ENCODE results near the gene METTL8. TPM values are rescaled to one million over a fixed set of nuclear protein-coding genes. Genes with fewer than 3 reads are reported as not detected.
"Not testable (repeated sequence)": the region's sequence is repeated elsewhere in the genome, so short reads cannot be mapped to it uniquely, and the experiment has no call there.

METTL8 gene
- total RNA-seq, 2 donors from 2014 or later = 25.6 to 31.0 TPM

GRCh38 chr2:171320208-171320621 is 113.6 kb downstream of the METTL8 start:
- Mint-ChIP-seq H3K9me3 (no peaks in the 10 kb centered on the region), H3K27ac (peak overlapping the region; percentile 100), H3K4me3 (peak overlapping the region; percentile 68 to 88), H3K27me3 (ENCODE audit: low read depth) (no peaks in the 10 kb centered on the region), H3K36me3 (ENCODE audit: insufficient read depth in 2 of 2) (peaks cover 3 to 25% of the 10 kb centered on the region in 2 donors), H3K4me1 (ENCODE audit: low read depth) (peaks cover 71% of the 10 kb centered on the region)
- no peak for ATAC-seq (replicated peaks in 1 of 2)
- no peak for DNase-seq

- H3K27ac Mint-ChIP-seq = peak overlapping the region; percentile 100
- H3K36me3 Mint-ChIP-seq (ENCODE audit: insufficient read depth in 2 of 2) = peaks cover 4 to 23% of the 10 kb centered on the region in 2 donors
Observed at GRCh38 chr2:171319164-171319810, 114.5 kb downstream of the METTL8 start.

GRCh38 chr2:171318463-171318934 is 115.3 kb downstream of the METTL8 start:
- peak overlapping the region; percentile 100 for H3K27ac Mint-ChIP-seq
- peaks cover 3 to 15% of the 10 kb centered on the region in 2 donors for H3K36me3 Mint-ChIP-seq (ENCODE audit: insufficient read depth in 2 of 2)
- peak; percentile 26 to 45 for ATAC-seq (replicated peaks in 1 of 2)
- H3K4me3 Mint-ChIP-seq = peak overlapping the region; percentile 68 to 88
- H3K4me1 Mint-ChIP-seq (ENCODE audit: low read depth) = peaks cover 56% of the 10 kb centered on the region
- DNase-seq = peak; percentile 20 to 21
- H3K9me3 Mint-ChIP-seq = no peaks in the 10 kb centered on the region
- H3K27me3 Mint-ChIP-seq (ENCODE audit: low read depth) = no peaks in the 10 kb centered on the region

More at GRCh38 chr2:171319164-171319810, 114.5 kb downstream of the METTL8 start:
- H3K9me3 Mint-ChIP-seq = no peaks in the 10 kb centered on the region
- DNase-seq (peak; percentile 69 to 77), ATAC-seq (replicated peaks in 1 of 2) (peak; percentile 82 to 83)
- H3K4me1 Mint-ChIP-seq (ENCODE audit: low read depth) = peaks cover 64% of the 10 kb centered on the region
- H3K27me3 Mint-ChIP-seq (ENCODE audit: low read depth) = no peaks in the 10 kb centered on the region
- H3K4me3 Mint-ChIP-seq = peak overlapping the region; percentile 68 to 88

GRCh38 chr2:171317492-171318125 is 116.2 kb downstream of the METTL8 start:
- peak overlapping the region; percentile 40 to 68 for H3K4me3 Mint-ChIP-seq
- H3K27me3 Mint-ChIP-seq (ENCODE audit: low read depth) = no peaks in the 10 kb centered on the region
- no peaks in the 10 kb centered on the region for H3K9me3 Mint-ChIP-seq
- peaks cover 1 to 11% of the 10 kb centered on the region in 2 donors for H3K36me3 Mint-ChIP-seq (ENCODE audit: insufficient read depth in 2 of 2)
- peak overlapping the region; percentile 100 for H3K27ac Mint-ChIP-seq
- ATAC-seq (replicated peaks in 1 of 2) (peak; percentile 58 to 64), DNase-seq (peak; percentile 32 to 34)
- H3K4me1 Mint-ChIP-seq (ENCODE audit: low read depth) = peaks cover 50% of the 10 kb centered on the region

GRCh38 chr2:171316755-171317337 is 116.9 kb downstream of the METTL8 start:
- H3K27me3 Mint-ChIP-seq (ENCODE audit: low read depth) = no peaks in the 10 kb centered on the region
- ATAC-seq (replicated peaks in 1 of 2) = no peak
- no peak overlapping the region for H3K4me3 Mint-ChIP-seq
- H3K4me1 Mint-ChIP-seq (ENCODE audit: low read depth) = peaks cover 50% of the 10 kb centered on the region
- H3K27ac Mint-ChIP-seq = peak overlapping the region; percentile 7
- H3K36me3 Mint-ChIP-seq (ENCODE audit: insufficient read depth in 2 of 2) = peaks cover 3 to 12% of the 10 kb centered on the region in 2 donors
- peaks cover 0 to 2% of the 10 kb centered on the region in 2 donors for H3K9me3 Mint-ChIP-seq
- no peak for DNase-seq

GRCh38 chr2:171316220-171316619 is 117.6 kb downstream of the METTL8 start:
- H3K27me3 Mint-ChIP-seq (ENCODE audit: low read depth) = no peaks in the 10 kb centered on the region
- peaks cover 0 to 6% of the 10 kb centered on the region in 2 donors for H3K9me3 Mint-ChIP-seq
- peaks cover 46% of the 10 kb centered on the region for H3K4me1 Mint-ChIP-seq (ENCODE audit: low read depth)
- DNase-seq (no peak), ATAC-seq (replicated peaks in 1 of 2) (no peak)
- H3K27ac Mint-ChIP-seq = peak overlapping the region; percentile 21
- peaks cover 9 to 16% of the 10 kb centered on the region in 2 donors for H3K36me3 Mint-ChIP-seq (ENCODE audit: insufficient read depth in 2 of 2)
- no peak overlapping the region for H3K4me3 Mint-ChIP-seq

- peaks cover 13 to 17% of the 10 kb centered on the region in 2 donors for H3K36me3 Mint-ChIP-seq (ENCODE audit: insufficient read depth in 2 of 2)
- H3K4me1 Mint-ChIP-seq (ENCODE audit: low read depth) = peaks cover 41% of the 10 kb centered on the region
- H3K9me3 Mint-ChIP-seq = peaks cover 2 to 10% of the 10 kb centered on the region in 2 donors
- no peaks in the 10 kb centered on the region for H3K27me3 Mint-ChIP-seq (ENCODE audit: low read depth)
- H3K27ac Mint-ChIP-seq = peak overlapping the region; percentile 21
- DNase-seq (no peak), ATAC-seq (replicated peaks in 1 of 2) (no peak)
- no peak overlapping the region for H3K4me3 Mint-ChIP-seq
Observed at GRCh38 chr2:171315781-171316180, 118.0 kb downstream of the METTL8 start.

- H3K27ac Mint-ChIP-seq; H3K27me3 Mint-ChIP-seq (ENCODE audit: low read depth); DNase-seq; ATAC-seq (replicated peaks in 1 of 2); H3K4me1 Mint-ChIP-seq (ENCODE audit: low read depth); H3K4me3 Mint-ChIP-seq: not testable (repeated sequence)
- peaks cover 14 to 18% of the 10 kb centered on the region in 2 donors for H3K36me3 Mint-ChIP-seq (ENCODE audit: insufficient read depth in 2 of 2)
- peaks cover 3 to 11% of the 10 kb centered on the region in 2 donors for H3K9me3 Mint-ChIP-seq
Observed at GRCh38 chr2:171312182-171312581, 121.6 kb downstream of the METTL8 start.

- Mint-ChIP-seq H3K9me3 (peaks cover 3 to 11% of the 10 kb centered on the region in 2 donors), H3K36me3 (ENCODE audit: insufficient read depth in 2 of 2) (peaks cover 14 to 18% of the 10 kb centered on the region in 2 donors)
- ATAC-seq (replicated peaks in 1 of 2); H3K4me1 Mint-ChIP-seq (ENCODE audit: low read depth); H3K27me3 Mint-ChIP-seq (ENCODE audit: low read depth); DNase-seq; H3K27ac Mint-ChIP-seq; H3K4me3 Mint-ChIP-seq: not testable (repeated sequence)
Observed at GRCh38 chr2:171311589-171311988, 122.2 kb downstream of the METTL8 start.

GRCh38 chr2:171310889-171311288 is 122.9 kb downstream of the METTL8 start:
- Mint-ChIP-seq H3K4me3 (no peak overlapping the region), H3K27ac (no peak overlapping the region), H3K36me3 (ENCODE audit: insufficient read depth in 2 of 2) (peaks cover 14 to 18% of the 10 kb centered on the region in 2 donors), H3K27me3 (ENCODE audit: low read depth) (no peaks in the 10 kb centered on the region), H3K4me1 (ENCODE audit: low read depth) (no peaks in the 10 kb centered on the region), H3K9me3 (peaks cover 3 to 11% of the 10 kb centered on the region in 2 donors)
- ATAC-seq (replicated peaks in 1 of 2) (no peak), DNase-seq (no peak)

GRCh38 chr2:171309455-171310286 is 124.1 kb downstream of the METTL8 start:
- ATAC-seq (replicated peaks in 1 of 2) (peak in 1 of 2 donors; percentile 51), DNase-seq (no peak)
- Mint-ChIP-seq H3K27ac (no peak overlapping the region), H3K9me3 (peaks cover 6 to 11% of the 10 kb centered on the region in 2 donors), H3K4me3 (no peak overlapping the region), H3K4me1 (ENCODE audit: low read depth) (no peaks in the 10 kb centered on the region), H3K27me3 (ENCODE audit: low read depth) (no peaks in the 10 kb centered on the region), H3K36me3 (ENCODE audit: insufficient read depth in 2 of 2) (peaks cover 12 to 18% of the 10 kb centered on the region in 2 donors)

- H3K4me3 Mint-ChIP-seq = no peak overlapping the region
- H3K9me3 Mint-ChIP-seq = peaks cover 6 to 11% of the 10 kb centered on the region in 2 donors
- H3K4me1 Mint-ChIP-seq (ENCODE audit: low read depth) = no peaks in the 10 kb centered on the region
- H3K27me3 Mint-ChIP-seq (ENCODE audit: low read depth) = no peaks in the 10 kb centered on the region
- H3K27ac Mint-ChIP-seq = no peak overlapping the region
- peaks cover 12 to 18% of the 10 kb centered on the region in 2 donors for H3K36me3 Mint-ChIP-seq (ENCODE audit: insufficient read depth in 2 of 2)
- ATAC-seq (replicated peaks in 1 of 2) = peak in 1 of 2 donors; percentile 36
- no peak for DNase-seq
Observed at GRCh38 chr2:171308280-171309054, 125.3 kb downstream of the METTL8 start.

All from activated T-cell treated with anti-CD3 and anti-CD28 coated beads, Interleukin-2, amount 50 U/mL, for 72 hours (primary cell).